Glutamatergic neuron (in vitro differentiated cells): ENCODE measurements around the gene FOXP2. TPM values are rescaled to one million over a fixed set of nuclear protein-coding genes. Genes with fewer than 3 reads are reported as not detected.

Experiments
- DNase-seq: peaks from one replicate; pipeline ENCODE4 v3.0.0; 2022
- H3K27ac Mint-ChIP-seq: one replicate; pipeline ENCODE4 v1.8.0; 2020; ENCODE audit warnings: mild to moderate bottlenecking, mixed read lengths, inconsistent platforms; ENCODE audit not compliant: unreplicated experiment
- H3K27me3 Mint-ChIP-seq: one replicate; pipeline ENCODE4 v1.8.0; 2020; ENCODE audit warnings: mild to moderate bottlenecking, moderate library complexity, mixed read lengths, inconsistent platforms; ENCODE audit not compliant: unreplicated experiment
- H3K36me3 Mint-ChIP-seq: one replicate; pipeline ENCODE4 v1.8.0; 2020; ENCODE audit warnings: mild to moderate bottlenecking, mixed read lengths, inconsistent platforms; ENCODE audit not compliant: unreplicated experiment
- H3K4me1 Mint-ChIP-seq: one replicate; pipeline ENCODE4 v1.8.0; 2020; ENCODE audit warnings: mild to moderate bottlenecking, low read depth, mixed read lengths, inconsistent platforms; ENCODE audit not compliant: unreplicated experiment
- H3K4me3 Mint-ChIP-seq: one replicate; pipeline ENCODE4 v1.8.0; 2020; ENCODE audit warnings: mild to moderate bottlenecking, mixed read lengths, inconsistent platforms; ENCODE audit not compliant: unreplicated experiment
- H3K9me3 Mint-ChIP-seq: one replicate; pipeline ENCODE4 v1.8.0; 2020; ENCODE audit warnings: mild to moderate bottlenecking, moderate library complexity, mixed read lengths, inconsistent platforms; ENCODE audit not compliant: unreplicated experiment
- CTCF ChIP-seq: fragments of 200-600 bp; sonication (generic); IDR thresholded peaks from one replicate; pipeline ENCODE4 v1.5.0; 2021; ENCODE audit not compliant: partially characterized antibody, unreplicated experiment
- total RNA-seq: library from RNA; stranded (reverse); fragmentation: NEBNext Ultra II Directional; extraction: Animal tissue kit (Norgen Biotek cat#: 25700); gene quantifications from one replicate; pipeline ENCODE4 v1.2.1, GENCODE V29; 2021; ENCODE audit not compliant: unreplicated experiment

FOXP2 gene
- total RNA-seq, 1 donor from 2014 or later = 72.1 TPM

GRCh38 chr7:114459574-114459973 lies 45.0 kb downstream of the FOXP2 start:
- TF ChIP-seq CTCF = no peak
- H3K4me3 Mint-ChIP-seq = no peak overlapping the region
- no peak for DNase-seq
- no peaks in the 10 kb centered on the region for H3K36me3 Mint-ChIP-seq
- H3K27ac Mint-ChIP-seq = no peak overlapping the region
- peaks cover 3% of the 10 kb centered on the region for H3K9me3 Mint-ChIP-seq
- H3K27me3 Mint-ChIP-seq = no peaks in the 10 kb centered on the region
- H3K4me1 Mint-ChIP-seq = no peaks in the 10 kb centered on the region

- H3K4me3 Mint-ChIP-seq = no peak overlapping the region
- no peak for DNase-seq
- TF ChIP-seq CTCF = no peak
- no peak overlapping the region for H3K27ac Mint-ChIP-seq
- H3K27me3 Mint-ChIP-seq = no peaks in the 10 kb centered on the region
- H3K36me3 Mint-ChIP-seq = no peaks in the 10 kb centered on the region
- H3K9me3 Mint-ChIP-seq = peaks cover 3% of the 10 kb centered on the region
- no peaks in the 10 kb centered on the region for H3K4me1 Mint-ChIP-seq
Observed at GRCh38 chr7:114460021-114460420, 45.4 kb downstream of the FOXP2 start.

DNA sequence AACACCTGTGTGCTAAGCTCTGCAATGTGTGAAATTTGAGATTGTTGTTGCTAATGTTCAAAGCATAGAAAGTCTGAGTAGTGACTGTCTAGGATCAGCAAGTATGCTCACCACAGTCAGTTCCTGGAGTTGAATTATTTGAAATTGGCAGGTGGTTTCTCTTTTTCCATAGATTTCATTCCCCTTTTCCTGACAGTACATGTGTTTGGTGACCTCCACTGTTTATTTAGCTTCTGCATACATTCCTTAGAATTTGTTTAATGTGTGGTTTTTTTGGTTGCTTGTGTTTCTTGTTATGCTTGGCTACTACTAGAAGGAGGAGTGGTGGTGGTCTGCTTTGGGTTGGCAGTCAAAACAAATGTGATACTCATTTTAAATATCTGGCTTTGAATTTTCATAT lies 52.3 kb downstream of the FOXP2 start:
- Mint-ChIP-seq H3K27ac (no peak overlapping the region), H3K36me3 (no peaks in the 10 kb centered on the region), H3K27me3 (no peaks in the 10 kb centered on the region), H3K4me3 (no peak overlapping the region), H3K9me3 (no peaks in the 10 kb centered on the region), H3K4me1 (peaks cover 7% of the 10 kb centered on the region)
- no peak for TF ChIP-seq CTCF
- DNase-seq = no peak

- Mint-ChIP-seq H3K9me3 (no peaks in the 10 kb centered on the region), H3K27ac (no peak overlapping the region), H3K4me3 (no peak overlapping the region), H3K27me3 (no peaks in the 10 kb centered on the region), H3K4me1 (peaks cover 10% of the 10 kb centered on the region), H3K36me3 (no peaks in the 10 kb centered on the region)
- DNase-seq = no peak
- no peak for TF ChIP-seq CTCF
Observed at GRCh38 chr7:114468844-114469243, 54.2 kb downstream of the FOXP2 start.

DNA sequence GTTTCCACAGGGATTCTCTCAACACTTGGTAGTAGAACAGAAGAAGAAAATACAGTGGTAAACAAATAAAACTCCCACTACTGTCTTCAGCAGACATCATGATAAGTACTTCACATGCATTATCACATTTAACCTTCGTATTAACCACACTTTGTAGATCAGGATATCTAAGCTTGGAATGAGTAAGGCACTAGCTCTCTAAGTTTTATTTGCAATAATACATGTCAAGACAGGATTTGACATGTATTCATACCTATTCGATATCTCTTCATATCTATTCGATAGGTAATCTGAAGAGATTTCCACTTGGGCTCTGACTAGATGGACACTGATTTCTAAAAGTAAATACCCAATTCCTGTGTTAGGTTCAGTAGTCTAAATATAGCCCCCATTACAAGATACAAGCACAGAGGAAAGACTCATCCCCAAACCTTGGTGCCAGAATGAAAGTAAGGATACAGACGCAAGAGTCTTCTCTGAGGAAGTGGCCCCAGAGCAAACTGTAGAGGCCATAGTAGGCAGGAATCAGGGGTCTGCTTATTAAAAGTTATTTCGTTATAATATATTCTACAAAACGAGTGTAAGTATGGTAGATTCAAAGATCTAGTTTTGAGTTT lies 58.4 kb downstream of the FOXP2 start:
- H3K27me3 Mint-ChIP-seq = no peaks in the 10 kb centered on the region
- no peaks in the 10 kb centered on the region for H3K9me3 Mint-ChIP-seq
- H3K36me3 Mint-ChIP-seq = no peaks in the 10 kb centered on the region

More for the DNA sequence above, 58.4 kb downstream of the FOXP2 start:
- Mint-ChIP-seq H3K4me1 (peaks cover 10% of the 10 kb centered on the region), H3K27ac (no peak overlapping the region), H3K4me3 (no peak overlapping the region)
- no peak for TF ChIP-seq CTCF
- DNase-seq = no peak
